Jurkat, Clone E6-1 (cell line): ENCODE measurements around the gene NME3.

ENCODE experiments used
- DNase-seq: peaks from one replicate; pipeline ENCODE4 v3.0.0-alpha.2; 2011; ENCODE audit warnings: low read depth, low spot score
- H3K4me3 ChIP-seq: 2 replicates; pipeline ENCODE4 v1.5.1; 2011; ENCODE audit warnings: mild to moderate bottlenecking, low read length, control low read depth, moderate library complexity

NME3 gene

DNA sequence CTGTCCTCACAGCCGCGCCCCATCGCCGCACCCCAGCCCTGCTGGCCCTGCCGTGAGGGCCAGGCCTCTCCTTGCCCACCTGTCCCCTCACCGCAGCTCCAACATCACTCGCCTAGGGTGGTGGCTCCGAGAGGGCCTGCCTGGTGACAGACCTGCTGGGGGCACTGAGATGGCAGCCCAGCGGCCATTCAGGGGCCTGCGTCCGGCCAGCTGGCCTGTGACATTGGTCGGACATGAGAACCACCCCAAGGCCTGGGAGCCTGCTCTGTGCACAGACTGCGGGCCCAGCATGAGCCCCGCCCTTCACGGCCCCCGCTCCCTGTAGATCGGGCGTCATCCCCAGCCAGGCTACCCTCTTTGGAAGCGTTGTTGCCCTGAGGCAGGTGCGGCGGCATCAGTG is 11.8 kb downstream of the NME3 start:
- DNase-seq = no peak
- no peak overlapping the region for H3K4me3 ChIP-seq

- DNase-seq = no peak
- no peak overlapping the region for H3K4me3 ChIP-seq
Measured at GRCh38 chr16:1758923-1759322, 12.4 kb downstream of the NME3 start.

GRCh38 chr16:1757714-1758461 is 13.5 kb downstream of the NME3 start:
- DNase-seq = no peak

DNA sequence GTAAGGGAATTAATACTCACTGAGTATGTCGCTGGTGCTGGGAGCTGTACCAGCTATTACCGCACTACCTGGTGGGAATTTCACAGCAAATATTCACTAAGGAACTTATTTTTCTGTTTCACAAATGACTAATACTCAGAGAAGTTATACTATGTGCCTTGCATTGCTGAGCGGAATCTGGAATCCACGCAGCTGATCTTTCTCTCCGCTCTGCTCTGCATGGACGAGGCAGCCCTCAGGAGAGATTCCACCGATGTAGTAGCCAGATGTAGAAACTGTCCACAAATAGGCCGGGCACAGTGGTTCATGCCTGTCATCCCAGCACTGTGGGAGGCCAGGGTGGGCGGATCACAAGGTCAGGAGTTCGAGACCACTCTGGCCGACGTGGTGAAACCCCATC is 17.1 kb downstream of the NME3 start:
- no peak for DNase-seq
- no peak overlapping the region for H3K4me3 ChIP-seq

More at GRCh38 chr16:1757714-1758461, 13.5 kb downstream of the NME3 start:
- H3K4me3 ChIP-seq = no peak overlapping the region

GRCh38 chr16:1752853-1753252 is 18.5 kb downstream of the NME3 start:
- H3K4me3 ChIP-seq = no peak overlapping the region
- no peak for DNase-seq

- no peak overlapping the region for H3K4me3 ChIP-seq
- DNase-seq = no peak
Measured at GRCh38 chr16:1751946-1752345, 19.4 kb downstream of the NME3 start.

DNA sequence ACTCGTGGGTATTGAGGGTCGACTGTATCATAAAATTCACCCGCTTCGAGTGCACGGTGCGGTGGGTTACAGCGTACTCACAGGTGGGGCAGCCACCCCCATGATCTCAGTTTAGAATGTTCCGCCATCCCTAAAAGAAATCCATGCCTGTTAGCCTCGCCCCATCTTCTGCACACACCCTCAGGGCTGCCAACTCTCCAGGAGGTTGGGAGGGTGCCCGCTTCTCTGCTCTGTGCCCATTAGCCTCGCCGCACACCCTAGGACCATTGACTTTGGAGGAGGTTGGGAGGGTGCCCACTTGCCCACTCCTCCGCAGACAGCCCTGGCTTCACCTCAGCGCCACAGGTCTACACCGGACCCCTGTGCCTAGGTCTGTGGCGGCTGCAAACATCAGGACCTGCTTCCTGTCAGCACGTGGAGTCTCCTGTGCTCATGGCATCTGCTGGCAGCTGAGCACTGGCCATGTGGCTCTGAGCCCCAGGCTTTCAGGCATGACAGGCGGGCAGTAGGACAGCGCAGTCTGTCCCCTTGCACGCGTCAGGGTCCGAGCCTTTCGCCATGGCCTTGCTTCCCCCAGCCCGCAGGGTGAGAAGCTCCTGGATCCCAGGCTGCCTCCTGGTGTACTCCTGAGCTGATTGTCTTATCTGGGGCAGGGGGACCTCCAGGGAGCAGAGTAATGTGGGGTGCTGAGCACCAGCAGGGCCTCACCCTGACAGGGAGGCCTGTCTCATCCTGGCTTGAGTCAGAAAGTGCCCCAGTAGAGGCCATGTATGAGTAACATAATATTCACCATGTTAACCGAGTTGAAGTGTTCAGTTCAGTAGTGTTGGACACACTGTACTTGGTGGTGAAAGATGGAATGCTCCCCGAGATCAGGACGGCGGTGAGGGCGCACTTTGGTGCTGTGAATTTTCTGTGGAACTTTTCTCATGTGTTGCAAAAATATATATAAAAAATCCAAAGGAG is 21.9 kb downstream of the NME3 start:
- H3K4me3 ChIP-seq = no peak overlapping the region
- no peak for DNase-seq

DNA sequence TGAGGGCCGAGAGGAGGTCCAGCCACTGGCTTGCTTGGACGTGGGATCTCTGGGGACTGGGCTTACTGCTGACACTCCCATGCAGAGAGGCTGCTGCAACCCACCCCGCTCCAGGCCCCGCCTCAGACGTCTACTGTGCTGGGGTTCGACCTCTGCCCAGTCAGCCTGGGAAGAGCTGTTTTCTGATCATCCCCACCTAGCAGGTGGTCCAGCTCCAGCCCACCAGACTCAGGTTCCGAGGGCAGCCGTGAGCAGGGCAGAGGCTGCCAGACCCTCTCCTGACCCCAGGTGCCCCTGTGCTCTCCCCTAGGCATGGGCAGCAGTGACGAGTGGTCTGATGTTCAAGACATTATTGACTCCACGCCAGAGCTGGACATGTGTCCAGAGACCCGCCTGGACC is 23.4 kb downstream of the NME3 start:
- no peak overlapping the region for H3K4me3 ChIP-seq
- no peak for DNase-seq

DNA sequence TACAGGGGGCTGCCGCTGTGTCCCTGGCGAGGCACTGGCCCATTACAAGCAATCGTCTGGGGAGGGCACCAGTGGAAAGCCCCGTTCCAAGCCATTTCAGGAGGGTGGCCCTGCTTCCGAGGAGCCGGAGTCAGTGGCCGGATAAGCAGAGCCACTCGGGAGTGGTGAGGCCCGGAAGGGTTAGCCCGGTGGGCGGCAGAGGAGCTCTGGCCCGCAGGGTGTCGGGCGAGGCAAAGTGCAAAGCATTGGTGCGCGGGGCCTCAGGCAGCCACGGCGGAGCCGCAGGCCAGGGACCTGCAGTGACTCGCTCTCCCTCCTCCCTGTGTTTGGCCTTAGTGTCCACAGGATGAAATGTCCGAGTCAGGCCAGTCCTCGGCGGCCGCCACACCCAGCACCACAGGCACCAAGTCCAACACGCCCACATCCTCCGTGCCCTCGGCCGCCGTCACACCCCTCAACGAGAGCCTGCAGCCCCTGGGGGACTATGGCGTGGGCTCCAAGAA is 24.6 kb downstream of the NME3 start:
- no peak for DNase-seq

GRCh38 chr16:1745900-1746692 is 25.2 kb downstream of the NME3 start:
- no peak overlapping the region for H3K4me3 ChIP-seq
- no peak for DNase-seq

More for the DNA sequence above, 24.6 kb downstream of the NME3 start:
- no peak overlapping the region for H3K4me3 ChIP-seq

DNA sequence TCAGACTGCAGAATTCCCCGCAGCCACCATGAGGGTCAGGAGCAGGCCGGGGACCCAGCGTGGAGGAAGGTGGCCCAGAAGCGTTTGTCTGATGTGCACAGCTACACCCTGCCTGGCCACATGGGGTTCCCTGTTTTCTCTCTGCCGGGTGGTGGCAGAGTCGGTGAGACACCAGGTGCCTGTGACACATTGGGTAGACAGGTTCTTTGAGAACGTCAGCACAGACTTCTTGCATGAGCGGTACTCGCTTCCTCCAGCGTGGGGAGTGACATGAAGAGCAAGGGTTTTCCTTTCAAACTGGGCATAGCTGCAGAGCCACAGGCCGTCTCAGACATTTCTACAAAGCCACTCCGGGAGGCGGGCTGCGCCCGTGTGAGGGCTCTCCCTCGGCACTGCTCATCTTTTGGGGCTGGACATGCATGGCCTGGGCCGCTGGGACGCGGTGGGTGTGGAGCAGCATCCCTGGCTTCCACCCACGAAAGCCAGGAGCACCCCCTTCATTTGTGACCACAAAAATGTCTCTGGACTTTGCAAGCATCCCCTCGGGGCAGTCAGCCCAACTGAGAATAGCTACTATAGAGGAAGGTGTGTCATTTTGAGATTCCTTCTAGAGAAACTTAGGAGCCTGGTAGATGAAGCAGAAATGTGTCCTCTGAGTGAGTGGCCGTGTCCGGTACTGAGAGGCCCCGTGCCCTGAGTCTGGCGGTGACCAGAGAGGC is 26.0 kb downstream of the NME3 start:
- no peak for DNase-seq
- H3K4me3 ChIP-seq = no peak overlapping the region

- no peak overlapping the region for H3K4me3 ChIP-seq
- no peak for DNase-seq
Measured at GRCh38 chr16:1744338-1744840, 27.0 kb downstream of the NME3 start.

- no peak overlapping the region for H3K4me3 ChIP-seq
- DNase-seq = no peak
Measured at GRCh38 chr16:1743376-1744337, 27.7 kb downstream of the NME3 start.

GRCh38 chr16:1741553-1742165 is 29.7 kb downstream of the NME3 start:
- DNase-seq = no peak
- H3K4me3 ChIP-seq = no peak overlapping the region

GRCh38 chr16:1740781-1741490 is 30.4 kb downstream of the NME3 start:
- H3K4me3 ChIP-seq = no peak overlapping the region
- DNase-seq = no peak

GRCh38 chr16:1740234-1740633 is 31.1 kb downstream of the NME3 start:
- DNase-seq = no peak
- H3K4me3 ChIP-seq = no peak overlapping the region
